ENCODE results near the gene CARS2.

GRCh38 chr13:110683203-110683883 lies 22.6 kb downstream of the CARS2 start:
- no peak for TF ChIP-seq TOX (CRISPR knock-in tag; IDR thresholded peaks at IDR 0.05; ENCODE audit: borderline replicate concordance)
- TF ChIP-seq PATZ1 (CRISPR knock-in tag; IDR thresholded peaks at IDR 0.05; ENCODE audit: borderline replicate concordance) = no peak
- TF ChIP-seq, protein P1, sequence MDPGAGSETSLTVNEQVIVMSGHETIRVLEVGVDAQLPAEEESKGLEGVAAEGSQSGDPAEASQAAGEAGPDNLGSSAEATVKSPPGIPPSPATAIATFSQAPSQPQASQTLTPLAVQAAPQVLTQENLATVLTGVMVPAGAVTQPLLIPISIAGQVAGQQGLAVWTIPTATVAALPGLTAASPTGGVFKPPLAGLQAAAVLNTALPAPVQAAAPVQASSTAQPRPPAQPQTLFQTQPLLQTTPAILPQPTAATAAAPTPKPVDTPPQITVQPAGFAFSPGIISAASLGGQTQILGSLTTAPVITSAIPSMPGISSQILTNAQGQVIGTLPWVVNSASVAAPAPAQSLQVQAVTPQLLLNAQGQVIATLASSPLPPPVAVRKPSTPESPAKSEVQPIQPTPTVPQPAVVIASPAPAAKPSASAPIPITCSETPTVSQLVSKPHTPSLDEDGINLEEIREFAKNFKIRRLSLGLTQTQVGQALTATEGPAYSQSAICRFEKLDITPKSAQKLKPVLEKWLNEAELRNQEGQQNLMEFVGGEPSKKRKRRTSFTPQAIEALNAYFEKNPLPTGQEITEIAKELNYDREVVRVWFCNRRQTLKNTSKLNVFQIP (CRISPR knock-in tag; IDR thresholded peaks at IDR 0.05; ENCODE audit: borderline replicate concordance, low read depth) = no peak
- TF ChIP-seq ZNF8 (CRISPR knock-in tag; IDR thresholded peaks at IDR 0.05) = no peak
- no peak for TF ChIP-seq ZFP30 (CRISPR knock-in tag; IDR thresholded peaks at IDR 0.05)
